Neural cell (in vitro differentiated cells): ENCODE measurements around the gene KASH5.

ENCODE experiments used
- CTCF ChIP-seq: fragments of 450-650 bp; IDR thresholded peaks from 2 replicates; pipeline ENCODE4 v1.5.1; 2014; ENCODE audit warnings: antibody characterized with exemption, mild to moderate bottlenecking, moderate library complexity; ENCODE audit not compliant: poor library complexity, severe bottlenecking
- EP300 ChIP-seq: fragments of 450-650 bp; conservative IDR thresholded peaks from 2 replicates; pipeline ENCODE4 v1.6.1; 2014; ENCODE audit warnings: antibody characterized with exemption, mild to moderate bottlenecking, moderate library complexity; ENCODE audit not compliant: poor library complexity, severe bottlenecking
- EZH2 ChIP-seq: fragments of 200-600, 300-800 bp; shearing (Covaris generic), sonication (generic); IDR thresholded peaks from 2 replicates; pipeline ENCODE4 v1.6.1; 2014; ENCODE audit warnings: antibody characterized with exemption, low read length, borderline replicate concordance, mild to moderate bottlenecking; ENCODE audit not compliant: insufficient read depth, poor library complexity, severe bottlenecking
- MXI1 ChIP-seq: fragments of 450-650 bp; conservative IDR thresholded peaks from 2 replicates; pipeline ENCODE4 v1.6.1; 2014; ENCODE audit warnings: antibody characterized with exemption, mild to moderate bottlenecking; ENCODE audit not compliant: poor library complexity, severe bottlenecking
- POLR2AphosphoS5 ChIP-seq: IDR thresholded peaks from 2 replicates; pipeline ENCODE4 v1.6.1; 2012
- RAD21 ChIP-seq: fragments of 450-650 bp; conservative IDR thresholded peaks from 2 replicates; pipeline ENCODE4 v1.6.1; 2014; ENCODE audit warnings: antibody characterized with exemption, mild to moderate bottlenecking, moderate library complexity
- SMC3 ChIP-seq: fragments of 450-650 bp; conservative IDR thresholded peaks from 2 replicates; pipeline ENCODE4 v1.6.1; 2014; ENCODE audit warnings: antibody characterized with exemption, mild to moderate bottlenecking, moderate library complexity; ENCODE audit not compliant: poor library complexity
- TAF1 ChIP-seq: IDR thresholded peaks from 2 replicates; pipeline ENCODE4 v1.6.1; 2012; ENCODE audit warnings: low read depth
- TF ChIP-seq, protein P1 (sequence below): IDR thresholded peaks from 2 replicates; pipeline ENCODE4 v1.6.1; 2012; ENCODE audit warnings: borderline replicate concordance

DNA sequence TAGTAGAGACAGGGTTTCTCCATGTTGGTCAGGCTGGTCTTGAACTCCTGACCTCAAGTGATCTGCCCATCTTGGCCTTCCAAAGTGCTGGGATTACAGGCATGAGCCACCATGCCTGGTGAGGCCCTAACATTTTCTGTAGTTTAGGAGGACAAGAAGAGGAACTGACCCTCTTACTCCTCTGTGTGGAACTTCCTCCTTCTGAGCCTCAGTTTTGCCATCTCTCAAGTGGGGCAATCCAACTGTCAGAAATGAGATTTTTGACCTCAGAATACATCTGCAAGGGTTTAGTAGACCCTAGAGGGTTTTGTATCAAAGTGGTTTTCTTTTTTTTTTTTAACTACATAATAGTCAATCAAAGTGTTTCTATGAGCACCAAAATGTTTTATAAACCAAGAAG lies 21.9 kb upstream of the KASH5 start:
- TF ChIP-seq CTCF (no peak), EZH2 (no peak), EP300 (no peak), POLR2AphosphoS5 (no peak), SMC3 (no peak), MXI1 (no peak), TAF1 (no peak), RAD21 (no peak)
- TF ChIP-seq, protein P1, sequence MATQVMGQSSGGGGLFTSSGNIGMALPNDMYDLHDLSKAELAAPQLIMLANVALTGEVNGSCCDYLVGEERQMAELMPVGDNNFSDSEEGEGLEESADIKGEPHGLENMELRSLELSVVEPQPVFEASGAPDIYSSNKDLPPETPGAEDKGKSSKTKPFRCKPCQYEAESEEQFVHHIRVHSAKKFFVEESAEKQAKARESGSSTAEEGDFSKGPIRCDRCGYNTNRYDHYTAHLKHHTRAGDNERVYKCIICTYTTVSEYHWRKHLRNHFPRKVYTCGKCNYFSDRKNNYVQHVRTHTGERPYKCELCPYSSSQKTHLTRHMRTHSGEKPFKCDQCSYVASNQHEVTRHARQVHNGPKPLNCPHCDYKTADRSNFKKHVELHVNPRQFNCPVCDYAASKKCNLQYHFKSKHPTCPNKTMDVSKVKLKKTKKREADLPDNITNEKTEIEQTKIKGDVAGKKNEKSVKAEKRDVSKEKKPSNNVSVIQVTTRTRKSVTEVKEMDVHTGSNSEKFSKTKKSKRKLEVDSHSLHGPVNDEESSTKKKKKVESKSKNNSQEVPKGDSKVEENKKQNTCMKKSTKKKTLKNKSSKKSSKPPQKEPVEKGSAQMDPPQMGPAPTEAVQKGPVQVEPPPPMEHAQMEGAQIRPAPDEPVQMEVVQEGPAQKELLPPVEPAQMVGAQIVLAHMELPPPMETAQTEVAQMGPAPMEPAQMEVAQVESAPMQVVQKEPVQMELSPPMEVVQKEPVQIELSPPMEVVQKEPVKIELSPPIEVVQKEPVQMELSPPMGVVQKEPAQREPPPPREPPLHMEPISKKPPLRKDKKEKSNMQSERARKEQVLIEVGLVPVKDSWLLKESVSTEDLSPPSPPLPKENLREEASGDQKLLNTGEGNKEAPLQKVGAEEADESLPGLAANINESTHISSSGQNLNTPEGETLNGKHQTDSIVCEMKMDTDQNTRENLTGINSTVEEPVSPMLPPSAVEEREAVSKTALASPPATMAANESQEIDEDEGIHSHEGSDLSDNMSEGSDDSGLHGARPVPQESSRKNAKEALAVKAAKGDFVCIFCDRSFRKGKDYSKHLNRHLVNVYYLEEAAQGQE: no peak
